ENCODE data around the gene RGP1. TPM values are rescaled to one million over a fixed set of nuclear protein-coding genes. Genes with fewer than 3 reads are reported as not detected.

Gene RGP1
- total RNA-seq, 2 experiments from 2014 or later: 13.5 to 27.1 TPM

- POLR2A ChIA-PET: interaction anchor here (1.6 kb wide), 1 partner anchor 21 kb away, joined by 4 read pairs; no protein-coding TSS in a partner anchor
- no peak for TF ChIP-seq EZH2phosphoT487 (IDR thresholded peaks at IDR 0.05; ENCODE audit: borderline replicate concordance, low read depth, low read length)
- TF ChIP-seq CTCF (conservative IDR thresholded peaks at IDR 0.05; ENCODE audit: low read length): no peak
- no peaks in the 10 kb centered on the region for H4K20me1 ChIP-seq (ENCODE audit: insufficient read depth, low read length)
- intact Hi-C loops (cut with micrococcal nuclease; ENCODE audit: unreplicated experiment): loop anchor here (5.0 kb wide), 1 partner anchor 138 kb away; the partner anchor contains the start of gene CD72
- BruUV-seq (replicated peaks): no TSS peak
- no peak overlapping the region for H2AFZ ChIP-seq (ENCODE audit: low read length)
- peak overlapping the region; percentile 94 for H3K27ac ChIP-seq (ENCODE audit: low read depth, low read length, poor library complexity, severe bottlenecking)
- peaks cover 67% of the 10 kb centered on the region for H3K4me1 ChIP-seq (ENCODE audit: insufficient read depth, low read length, poor library complexity, severe bottlenecking)
- H3K9me2 ChIP-seq (ENCODE audit: insufficient read depth, low read length): no peaks in the 10 kb centered on the region
- H3K9me3 ChIP-seq (ENCODE audit: low read length): no peaks in the 10 kb centered on the region
- CTCF ChIA-PET (ENCODE audit: unreplicated experiment): no interaction called here
- no peak overlapping the region for H3K4me3 ChIP-seq (ENCODE audit: low read depth, low read length, poor library complexity, severe bottlenecking)
- peaks cover 24% of the 10 kb centered on the region for H3K79me2 ChIP-seq (ENCODE audit: insufficient read depth, low read depth, low read length)
- DNase-seq (ENCODE audit: low spot score): no peak
- peak overlapping the region; percentile 74; the same call in 1 of the 2 replicates for H3K4me2 ChIP-seq (ENCODE audit: low read length)
- peaks cover 22% of the 10 kb centered on the region; the same call in 1 of the 2 replicates for H3K36me3 ChIP-seq (ENCODE audit: insufficient read depth, low read length)
Observed at GRCh38 chr9:35755071-35755470, 6.0 kb downstream of the RGP1 start.

- CTCF ChIA-PET (ENCODE audit: unreplicated experiment): interaction anchor here (0.5 to 1.4 kb wide), 9 partner anchors 9 to 1091 kb away, joined by 3 to 11 read pairs (median 4); partner anchors contain the start of gene CREB3
- peak overlapping the region; percentile 74 for H3K4me3 ChIP-seq (ENCODE audit: low read depth, low read length, poor library complexity, severe bottlenecking)
- H3K79me2 ChIP-seq (ENCODE audit: insufficient read depth, low read depth, low read length): peaks cover 37% of the 10 kb centered on the region
- H3K4me1 ChIP-seq (ENCODE audit: insufficient read depth, low read length, poor library complexity, severe bottlenecking): peaks cover 66% of the 10 kb centered on the region
- peak overlapping the region; percentile 94 for H3K27ac ChIP-seq (ENCODE audit: low read depth, low read length, poor library complexity, severe bottlenecking)
- H3K4me2 ChIP-seq (ENCODE audit: low read length): peak overlapping the region; percentile 74
- H3K36me3 ChIP-seq (ENCODE audit: insufficient read depth, low read length): peaks cover 32% of the 10 kb centered on the region
- peak overlapping the region; percentile 30; the same call in 1 of the 2 replicates for H2AFZ ChIP-seq (ENCODE audit: low read length)
- POLR2A ChIA-PET: interaction anchor here (0.7 to 2.8 kb wide), 8 partner anchors 8 to 139 kb away, joined by 3 to 12 read pairs (median 4); no protein-coding TSS in a partner anchor
- intact Hi-C loops (cut with micrococcal nuclease; ENCODE audit: unreplicated experiment): loop anchor here (1.0 to 5.0 kb wide), 4 partner anchors 20 to 139 kb away; partner anchors contain the start of genes CD72, CREB3, HINT2 and TLN1
- H4K20me1 ChIP-seq (ENCODE audit: insufficient read depth, low read length): no peaks in the 10 kb centered on the region
- TF ChIP-seq CTCF (conservative IDR thresholded peaks at IDR 0.05; ENCODE audit: low read length): peak; percentile 84
- no peak for TF ChIP-seq EZH2phosphoT487 (IDR thresholded peaks at IDR 0.05; ENCODE audit: borderline replicate concordance, low read depth, low read length)
- H3K9me2 ChIP-seq (ENCODE audit: insufficient read depth, low read length): no peaks in the 10 kb centered on the region
- no peaks in the 10 kb centered on the region for H3K9me3 ChIP-seq (ENCODE audit: low read length)
- peak; percentile 91 for DNase-seq (ENCODE audit: low spot score)
- no TSS peak for BruUV-seq (replicated peaks)
Observed at GRCh38 chr9:35756275-35757225, 7.5 kb downstream of the RGP1 start.
